ENCODE results near the gene OR2T10.
"Not testable (repeated sequence)": the region's sequence is repeated elsewhere in the genome, so short reads cannot be mapped to it uniquely, and the experiment has no call there.

The OR2T10 gene, protein sequence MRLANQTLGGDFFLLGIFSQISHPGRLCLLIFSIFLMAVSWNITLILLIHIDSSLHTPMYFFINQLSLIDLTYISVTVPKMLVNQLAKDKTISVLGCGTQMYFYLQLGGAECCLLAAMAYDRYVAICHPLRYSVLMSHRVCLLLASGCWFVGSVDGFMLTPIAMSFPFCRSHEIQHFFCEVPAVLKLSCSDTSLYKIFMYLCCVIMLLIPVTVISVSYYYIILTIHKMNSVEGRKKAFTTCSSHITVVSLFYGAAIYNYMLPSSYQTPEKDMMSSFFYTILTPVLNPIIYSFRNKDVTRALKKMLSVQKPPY

DNA sequence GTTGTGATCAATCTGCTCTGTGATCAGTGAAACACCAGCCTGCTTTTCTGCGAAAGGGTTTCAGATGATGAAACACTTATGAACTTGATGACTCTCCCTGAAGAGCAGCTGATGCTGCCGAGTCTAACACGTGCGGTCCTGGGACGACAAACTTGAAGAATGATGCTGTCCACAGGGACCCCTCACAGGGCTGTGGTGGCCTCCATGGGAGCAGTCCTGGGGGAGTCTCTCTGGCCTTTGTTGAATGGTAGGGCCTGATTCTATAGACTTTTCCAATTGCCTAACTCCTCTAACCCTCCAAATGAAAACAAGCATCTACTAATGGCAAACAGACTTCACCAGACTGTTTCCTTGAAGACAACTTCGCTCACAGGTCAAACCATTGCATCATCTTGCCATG lies at the start of gene OR2T10:
Gene OR2T10, minus strand, starts transcription at position 112 of the 400 bp plus-strand sequence. CDS start 3,932 bp downstream, outside the sequence.
- no peak for DNase-seq

DNA sequence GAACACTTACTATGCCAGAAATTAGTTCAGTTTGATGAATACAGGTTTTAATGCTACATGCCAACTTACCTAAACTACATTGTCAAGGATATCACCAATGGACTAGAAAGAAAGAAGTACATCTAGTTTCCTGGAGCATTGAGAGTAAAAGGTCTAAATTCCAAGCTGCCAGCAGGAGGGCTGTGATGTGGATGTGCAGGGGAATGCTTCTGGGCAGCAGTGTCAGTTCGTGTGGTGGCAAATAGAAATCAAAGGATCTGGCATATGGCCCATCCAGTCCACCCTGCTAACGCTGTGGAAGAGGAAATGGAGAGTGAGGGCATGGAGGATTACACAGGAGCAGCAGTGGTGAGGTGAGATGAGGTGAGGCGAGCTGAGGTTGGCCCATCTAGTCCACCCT lies 47.7 kb upstream of the OR2T10 start, which contains the start of gene OR2T35:
Gene OR2T35, minus strand, starts transcription at position 101 of the 400 bp plus-strand sequence. CDS start 6,020 bp downstream, outside the sequence.
- not testable (repeated sequence) for DNase-seq

DNA sequence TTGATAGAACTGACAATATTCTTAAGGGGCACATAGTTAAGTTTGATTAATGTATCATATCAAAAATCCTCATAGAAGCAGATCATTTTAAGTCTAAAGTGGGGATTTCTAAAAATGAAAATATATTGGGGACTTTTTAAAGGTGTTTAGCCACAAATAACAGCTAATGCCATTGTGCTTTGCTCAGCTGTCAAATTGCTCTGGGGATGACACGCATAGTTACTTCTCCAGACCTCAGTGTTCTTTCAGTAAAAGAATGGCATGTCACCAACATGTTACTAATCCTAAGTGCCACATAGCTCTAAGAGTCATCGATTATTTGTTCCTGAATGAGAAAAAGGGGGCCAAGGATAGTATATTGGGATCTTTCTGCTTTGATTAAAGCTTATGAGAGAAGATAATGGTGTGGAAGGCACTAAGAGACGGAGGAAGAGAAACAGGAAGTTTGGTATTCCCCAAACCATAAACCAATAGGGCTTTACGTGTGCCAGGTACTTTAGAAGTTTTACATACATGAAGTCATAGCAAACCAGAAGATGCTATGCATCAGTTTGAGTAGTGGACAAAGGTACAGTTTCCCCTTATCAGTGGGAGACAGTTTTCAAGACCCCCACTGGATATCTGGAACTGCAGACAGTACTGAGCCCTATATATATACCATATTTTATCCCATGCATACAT lies 45.6 kb upstream of the OR2T10 start:
- DNase-seq = not testable (repeated sequence)

DNA sequence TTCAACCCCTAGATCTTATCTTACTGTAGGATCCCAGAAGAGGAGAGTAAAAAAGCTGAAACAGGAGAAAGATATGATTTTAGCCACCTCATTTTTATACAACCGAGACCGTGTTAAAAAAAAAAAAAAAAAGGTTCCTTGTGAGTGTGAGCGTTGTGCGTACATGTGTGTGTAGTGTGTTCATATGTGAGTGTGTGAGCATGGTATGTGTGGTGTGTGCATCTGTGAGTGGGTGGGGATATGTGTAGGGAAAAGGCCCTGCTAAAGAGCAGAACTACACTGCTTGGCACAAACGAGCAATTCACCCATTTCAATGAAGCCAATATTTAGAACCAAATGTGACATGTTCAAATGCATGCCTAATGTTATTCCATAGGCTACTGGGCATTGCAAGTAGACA lies 44.1 kb upstream of the OR2T10 start:
- DNase-seq = not testable (repeated sequence)

DNA sequence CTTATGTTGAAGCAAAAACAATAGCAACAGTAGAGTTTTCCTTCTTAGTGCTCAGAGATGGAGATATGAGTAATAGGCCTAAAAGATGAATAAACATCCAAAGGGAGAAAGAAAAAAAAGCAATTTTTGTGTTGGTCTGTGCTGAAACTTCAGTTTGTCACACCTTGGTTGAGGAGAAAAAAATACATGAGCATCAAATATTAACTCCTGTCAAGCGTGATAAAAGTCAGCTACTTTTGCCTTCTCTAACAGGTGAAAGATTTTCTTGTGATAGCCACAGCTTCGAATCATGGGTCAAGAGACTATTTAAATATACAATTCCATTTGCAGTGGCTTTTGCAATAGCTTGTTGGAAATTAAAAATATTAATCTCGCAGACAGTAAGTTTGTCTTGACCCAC lies 43.4 kb upstream of the OR2T10 start:
- not testable (repeated sequence) for DNase-seq

DNA sequence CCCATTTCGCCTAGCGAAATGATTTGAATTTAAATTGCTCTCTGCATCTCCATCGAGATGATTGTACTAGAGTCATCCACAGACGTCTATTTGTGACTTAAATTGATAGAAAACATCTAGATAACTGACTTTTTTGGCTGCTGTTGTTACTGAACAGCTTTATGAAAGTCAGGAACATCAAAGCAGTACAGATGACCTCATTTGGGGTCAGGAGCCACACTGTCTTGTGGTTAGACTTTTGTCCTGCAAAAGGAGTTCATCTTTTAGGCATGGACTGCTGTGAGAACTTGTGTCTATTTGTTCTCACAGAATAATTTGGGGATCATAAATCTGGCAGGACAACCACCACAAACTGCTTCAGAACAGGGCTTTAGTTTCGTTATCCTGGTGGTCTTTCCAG lies 42.2 kb upstream of the OR2T10 start:
- DNase-seq = not testable (repeated sequence)

DNA sequence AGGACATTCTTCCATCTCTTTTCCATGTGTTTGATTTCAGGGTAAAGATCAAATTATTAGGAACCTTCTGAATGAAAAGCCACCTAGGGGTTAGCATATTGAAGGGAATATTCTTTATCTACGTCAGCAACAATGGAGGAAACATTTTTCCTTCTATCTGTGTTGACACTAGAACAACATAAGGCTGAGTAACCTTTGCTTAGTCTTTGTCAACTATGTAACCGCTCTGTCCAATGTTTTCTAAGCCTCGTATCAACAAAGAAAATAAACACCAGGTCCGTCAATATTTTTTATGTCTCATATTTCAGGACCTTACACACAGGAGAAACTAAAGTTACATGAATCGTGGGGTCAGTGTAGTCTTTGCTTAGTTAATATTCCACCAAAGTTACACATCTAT lies 39.1 kb upstream of the OR2T10 start:
- DNase-seq = not testable (repeated sequence)

DNA sequence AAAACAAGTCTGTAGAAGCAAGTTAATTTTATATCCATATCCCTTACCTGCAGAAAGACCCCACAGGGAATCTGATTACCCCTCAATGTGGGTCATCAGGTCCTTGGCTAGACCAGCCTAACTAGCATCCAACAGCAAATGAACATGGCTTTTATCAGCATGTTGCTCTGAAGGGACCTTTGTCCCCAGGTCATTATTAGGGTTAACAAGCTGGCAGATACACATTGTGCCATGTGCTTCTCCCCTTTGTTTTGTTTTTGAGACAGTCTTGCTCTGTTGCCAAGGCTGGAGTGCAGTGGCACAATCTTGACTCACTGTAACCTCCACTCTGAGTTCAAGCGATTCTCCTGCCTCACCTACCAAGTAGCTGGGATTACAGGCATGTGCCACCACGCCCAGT lies 37.5 kb upstream of the OR2T10 start, which contains the start of gene OR2T11:
Gene OR2T11, minus strand, starts transcription at position 101 of the 400 bp plus-strand sequence. CDS start 7,963 bp downstream, outside the sequence.
- not testable (repeated sequence) for DNase-seq

DNA sequence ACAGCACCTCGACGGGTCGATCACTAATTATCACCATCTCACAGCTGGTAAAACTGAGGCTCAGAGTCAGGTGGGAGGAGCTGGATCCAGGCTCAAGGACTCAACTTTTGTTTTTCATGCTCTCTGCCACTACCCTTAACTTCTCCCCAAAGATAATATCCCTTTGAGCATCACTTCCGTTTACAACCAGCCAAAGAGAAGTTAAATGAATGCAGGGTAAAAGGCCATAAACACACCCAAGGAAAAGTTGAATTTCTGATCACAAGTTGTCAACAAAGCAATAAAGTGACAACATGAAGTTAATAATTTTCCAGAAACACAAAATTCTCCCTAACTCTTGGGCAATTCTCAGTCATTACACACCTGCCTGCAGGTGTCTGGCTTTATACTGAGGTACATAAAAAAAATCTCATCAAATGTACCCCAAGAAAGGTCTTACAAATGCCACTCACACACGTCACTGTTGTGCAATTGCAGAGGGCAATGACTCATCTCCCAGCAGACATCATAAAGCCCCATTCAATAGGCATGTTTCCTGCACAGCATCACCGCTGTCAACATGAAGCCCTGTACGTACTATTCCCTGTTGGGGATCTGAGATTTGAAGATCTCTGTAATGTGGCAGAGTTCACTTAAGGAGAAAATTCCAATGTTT lies 34.0 kb upstream of the OR2T10 start:
- DNase-seq = no peak

DNA sequence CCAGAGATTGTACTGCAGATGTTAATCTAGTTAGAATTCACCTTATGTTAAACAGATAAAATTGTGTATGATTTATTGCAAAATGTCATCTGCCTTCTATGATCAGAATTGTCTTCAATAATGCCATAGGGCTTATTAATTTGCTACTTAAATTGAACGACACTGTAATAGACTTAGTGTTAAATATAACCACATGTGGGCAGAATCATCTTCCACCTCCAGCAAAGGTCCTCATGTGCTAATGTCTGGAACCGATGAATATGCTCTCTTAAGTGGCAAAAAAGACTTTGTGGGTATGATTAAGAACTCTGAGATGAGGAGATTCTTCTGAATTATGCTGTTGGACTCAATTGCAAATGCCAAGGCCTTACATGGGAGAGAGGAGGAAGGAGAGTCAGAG lies 33.1 kb upstream of the OR2T10 start:
- DNase-seq = no peak

DNA sequence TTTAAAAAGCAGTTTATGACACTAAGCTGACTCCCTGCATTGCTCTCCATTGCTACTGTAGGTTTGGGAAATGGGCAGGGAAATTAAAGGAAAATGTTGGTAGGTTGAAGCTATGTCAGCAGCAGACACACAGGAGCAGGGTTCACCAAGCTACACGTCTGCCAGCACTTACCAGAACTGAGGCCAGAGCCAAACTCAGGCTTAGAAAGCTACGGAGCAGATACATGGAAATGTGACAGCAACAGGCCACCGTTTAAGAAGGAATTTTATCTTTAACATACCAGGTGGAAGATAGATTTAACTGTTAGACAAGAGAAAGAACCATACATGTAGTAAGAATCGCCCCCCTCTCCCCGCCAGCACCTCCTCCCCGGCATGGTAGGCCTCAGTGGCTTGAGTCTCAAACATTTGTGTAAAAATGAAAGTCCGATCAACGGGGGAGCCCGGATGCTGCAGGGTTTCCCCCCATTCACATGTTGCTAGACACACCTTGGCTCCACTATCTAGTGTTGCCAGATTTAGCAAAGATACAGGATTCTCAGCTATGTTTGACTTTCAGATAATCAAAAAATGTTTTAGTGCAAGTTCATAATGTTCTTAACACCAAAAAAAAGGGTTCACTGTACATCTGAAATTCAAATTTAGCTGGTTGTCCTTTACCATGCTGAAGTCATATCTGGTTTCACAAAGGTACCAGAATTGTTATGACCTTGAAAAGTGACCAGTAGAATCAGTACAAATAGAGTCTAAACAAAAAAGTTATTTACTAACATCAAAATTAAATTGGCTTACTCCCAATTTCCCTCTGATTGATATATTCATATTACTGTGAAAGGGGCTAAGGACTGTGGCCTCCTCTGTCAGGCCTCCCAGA lies 30.7 kb upstream of the OR2T10 start:
- no peak for DNase-seq

DNA sequence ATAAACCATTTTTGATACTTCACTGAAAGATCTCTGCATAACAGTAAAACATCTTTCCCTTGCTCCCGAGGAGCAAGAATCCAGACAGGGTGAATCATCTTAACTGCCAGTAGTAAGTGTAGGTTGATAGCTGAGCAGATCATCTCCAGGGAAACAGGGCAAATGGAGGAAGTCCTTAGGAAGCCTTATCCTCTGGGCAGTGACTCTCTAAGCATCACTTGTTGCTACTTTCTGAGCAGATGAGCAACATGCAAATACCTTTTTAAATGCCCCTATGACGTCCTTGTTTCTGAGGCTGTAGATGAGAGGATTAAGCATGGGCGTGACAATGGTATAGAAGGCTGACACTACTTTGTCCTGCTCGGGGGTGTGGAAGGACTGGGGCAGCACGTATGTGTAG lies 28.5 kb upstream of the OR2T10 start:
- no peak for DNase-seq

DNA sequence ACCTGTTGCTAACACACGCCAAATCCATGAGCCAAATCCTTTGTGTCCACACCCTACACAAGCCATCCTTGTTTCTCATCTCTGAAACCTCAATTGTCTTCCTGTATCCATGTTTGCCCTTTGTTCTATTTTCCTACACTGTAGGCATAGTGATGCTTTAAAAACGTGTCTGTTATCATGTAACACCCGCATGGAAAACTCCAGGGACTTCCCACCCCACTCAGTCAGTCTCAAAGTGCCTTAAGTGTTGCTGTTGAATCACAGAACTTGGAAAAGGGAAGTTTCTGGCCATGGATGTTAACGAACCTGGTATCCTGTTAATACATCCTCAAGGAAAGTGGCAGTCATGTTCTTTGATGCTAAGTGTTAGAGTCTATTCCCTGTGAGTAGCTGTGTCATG lies 27.7 kb upstream of the OR2T10 start:
- DNase-seq = no peak

DNA sequence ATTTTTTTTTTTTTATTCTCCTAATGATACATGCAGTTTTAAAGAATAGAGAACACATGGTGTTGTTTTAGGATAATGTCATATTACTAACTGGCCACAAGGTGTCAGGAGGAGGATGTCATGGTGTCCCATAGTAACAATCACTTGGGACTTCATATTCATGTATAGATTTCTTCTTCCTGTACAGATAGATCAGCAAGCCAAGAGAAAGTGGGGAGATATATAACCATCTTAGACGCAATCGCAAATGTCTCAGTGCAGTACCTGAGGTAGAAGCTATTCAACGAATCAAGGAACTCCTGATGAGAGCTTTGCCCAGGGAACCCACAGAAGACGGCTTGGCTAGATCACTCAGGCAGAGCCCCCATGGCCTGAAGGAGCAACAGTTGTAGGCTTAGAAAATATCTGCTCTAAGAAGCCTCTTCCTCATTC lies 25.1 kb upstream of the OR2T10 start:
- DNase-seq = peak; percentile 15

DNA sequence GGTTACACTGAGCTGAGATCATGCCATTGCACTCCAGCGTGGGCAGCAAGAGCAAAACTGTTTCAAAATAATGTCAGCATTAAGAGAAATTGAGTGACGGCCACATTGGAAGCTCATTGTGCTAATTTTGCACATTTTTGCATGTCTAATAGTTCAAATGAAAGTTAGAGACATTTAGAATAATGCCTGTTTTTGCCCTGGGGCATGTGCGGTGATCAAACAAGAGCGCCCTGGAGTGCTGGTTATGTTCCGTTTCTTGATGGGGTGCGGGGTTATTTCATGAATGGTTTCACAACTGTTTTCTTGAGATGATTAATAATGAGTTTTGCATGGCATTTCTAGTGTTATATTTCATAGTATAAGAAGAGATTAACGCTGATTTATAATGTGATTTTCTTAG lies 24.3 kb upstream of the OR2T10 start:
- DNase-seq = no peak

DNA sequence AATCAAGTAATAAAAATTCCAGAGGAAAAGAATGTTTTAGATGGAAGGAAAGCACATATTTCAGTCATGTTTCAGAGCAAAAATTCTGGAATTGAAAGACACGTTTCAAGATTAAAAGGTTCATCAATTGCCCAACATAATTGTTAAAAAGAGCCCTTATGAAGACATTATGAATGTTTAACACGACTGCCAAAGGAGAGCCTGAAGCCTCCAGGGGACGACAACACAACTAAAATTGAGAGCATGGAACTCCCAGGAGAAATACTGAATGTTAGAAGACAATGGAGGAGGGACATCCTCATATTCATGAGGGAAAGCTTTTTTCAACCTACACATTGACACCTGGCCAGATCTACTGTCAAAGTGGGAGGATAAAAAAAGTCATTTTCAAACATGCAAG lies 21.4 kb upstream of the OR2T10 start:
- DNase-seq = peak; percentile 34

DNA sequence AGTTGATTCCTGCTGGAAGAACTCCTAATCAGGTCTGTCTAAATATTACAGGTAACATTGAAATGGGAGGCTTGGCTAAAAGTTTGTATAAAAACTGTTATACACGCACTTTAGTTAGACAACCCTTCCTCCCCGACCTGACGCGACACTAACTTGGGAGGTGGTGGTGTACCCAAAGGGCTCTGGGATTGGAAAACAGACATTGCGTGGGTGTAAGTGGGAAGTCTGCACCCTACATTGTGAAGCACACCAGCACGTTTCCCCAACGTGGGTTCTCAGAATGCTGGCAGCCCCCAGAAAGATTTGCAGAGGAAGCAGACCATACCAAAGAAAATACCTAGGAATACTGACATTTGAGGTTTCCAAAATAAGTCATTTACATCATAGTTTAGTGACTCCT lies 20.6 kb upstream of the OR2T10 start:
- no peak for DNase-seq

DNA sequence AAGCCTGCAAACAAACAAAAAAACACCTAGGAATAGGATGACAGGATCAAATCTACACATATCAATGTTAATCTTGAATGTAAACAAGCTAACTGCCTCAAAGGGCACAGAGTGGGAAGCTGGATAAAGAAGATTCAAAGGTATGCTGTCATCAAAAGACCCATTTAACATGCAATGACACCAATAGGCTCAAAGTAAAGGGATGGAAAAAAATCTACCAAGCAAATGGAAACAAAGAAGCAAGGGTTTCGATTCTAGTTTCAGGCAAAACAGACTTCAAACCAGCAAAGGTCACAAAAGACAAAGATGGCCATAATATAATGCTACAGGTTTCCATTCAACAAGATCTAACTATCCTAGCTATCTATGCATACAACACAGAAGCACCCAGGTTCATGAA lies 16.2 kb upstream of the OR2T10 start:
- no peak for DNase-seq

DNA sequence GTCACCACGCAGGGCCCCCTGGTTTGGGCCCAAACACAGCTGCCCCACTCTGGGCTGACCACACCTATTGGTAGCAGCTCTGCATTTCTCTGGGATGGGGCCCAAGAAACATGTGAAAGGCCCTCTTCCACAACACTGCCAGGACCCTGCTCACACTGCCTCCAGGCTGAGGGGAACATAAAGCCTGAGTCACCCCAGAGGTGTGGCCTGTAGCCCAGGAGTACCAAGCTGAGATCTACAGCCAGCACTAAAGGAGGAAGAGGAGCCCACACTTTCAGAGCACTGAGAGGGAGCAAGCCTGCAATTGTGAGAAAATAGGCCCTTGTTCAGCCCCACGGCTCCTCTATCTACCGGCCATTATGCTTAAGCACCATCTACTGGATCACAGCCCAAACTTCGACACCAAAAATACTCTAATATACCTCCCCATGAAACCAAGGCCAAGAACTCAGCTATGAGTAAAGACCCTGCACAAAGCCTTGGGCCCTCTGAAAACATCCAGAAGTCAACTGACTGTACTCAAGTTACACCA lies 14.4 kb upstream of the OR2T10 start:
- DNase-seq = no peak

DNA sequence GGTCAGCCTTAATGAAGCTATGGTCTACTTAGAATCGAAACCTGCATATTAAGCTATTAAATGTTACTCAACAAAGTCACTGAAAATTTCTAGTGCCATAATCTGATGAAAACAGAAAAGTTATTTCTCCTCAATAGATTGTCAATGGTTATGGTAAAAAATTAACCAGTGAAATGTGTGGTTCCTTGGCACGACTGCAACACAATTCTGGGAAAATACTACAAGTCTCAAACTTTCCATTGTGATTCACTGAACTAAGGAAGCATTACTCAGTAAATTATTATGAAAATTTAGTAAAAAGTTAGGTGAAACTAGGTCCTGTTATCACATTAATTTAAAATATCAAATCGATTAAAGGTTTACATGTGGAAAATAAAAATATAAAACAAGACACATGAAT lies 12.8 kb upstream of the OR2T10 start:
- no peak for DNase-seq

DNA sequence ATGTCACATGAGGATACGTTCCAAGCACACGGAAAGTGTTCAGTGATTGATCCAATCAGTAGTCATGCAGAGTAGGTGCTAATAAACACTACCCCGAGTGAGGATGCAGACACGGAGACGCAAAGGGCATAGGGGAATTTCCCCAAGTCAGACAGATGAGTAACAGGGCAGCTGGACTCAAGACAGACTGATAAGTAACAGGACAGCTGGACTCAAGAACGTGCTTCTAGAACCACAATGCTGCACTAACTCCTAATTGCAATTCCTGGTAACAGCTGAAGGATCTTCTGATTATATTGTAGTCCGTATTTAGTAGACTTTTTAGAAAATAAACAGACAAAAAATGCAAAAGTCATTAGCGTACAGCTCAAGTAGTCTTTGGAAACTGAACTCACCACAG lies 1.9 kb upstream of the OR2T10 start:
- DNase-seq = no peak

DNA sequence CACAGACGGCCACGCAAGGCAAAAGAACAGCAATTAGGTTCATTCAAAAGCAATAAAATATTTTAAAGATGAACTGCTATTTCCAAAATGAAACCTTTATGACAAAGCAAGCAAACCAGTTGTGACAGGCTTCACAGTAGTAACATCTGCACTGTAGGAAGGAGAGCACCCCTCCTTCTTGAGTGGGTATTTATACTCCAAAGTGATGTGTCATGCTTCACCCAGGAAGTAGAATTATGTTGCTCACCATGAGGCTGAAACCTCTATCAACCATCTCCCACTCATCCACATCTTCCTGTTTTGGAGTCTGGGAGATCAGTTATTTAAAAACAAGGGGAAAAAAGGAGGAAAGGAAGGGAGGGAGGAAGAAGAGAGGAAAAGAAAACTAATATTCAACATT lies 885 bp downstream of the OR2T10 start:
- no peak for DNase-seq
